Measurements from ENCODE around the gene SH2D3A.

Gene SH2D3A

DNA sequence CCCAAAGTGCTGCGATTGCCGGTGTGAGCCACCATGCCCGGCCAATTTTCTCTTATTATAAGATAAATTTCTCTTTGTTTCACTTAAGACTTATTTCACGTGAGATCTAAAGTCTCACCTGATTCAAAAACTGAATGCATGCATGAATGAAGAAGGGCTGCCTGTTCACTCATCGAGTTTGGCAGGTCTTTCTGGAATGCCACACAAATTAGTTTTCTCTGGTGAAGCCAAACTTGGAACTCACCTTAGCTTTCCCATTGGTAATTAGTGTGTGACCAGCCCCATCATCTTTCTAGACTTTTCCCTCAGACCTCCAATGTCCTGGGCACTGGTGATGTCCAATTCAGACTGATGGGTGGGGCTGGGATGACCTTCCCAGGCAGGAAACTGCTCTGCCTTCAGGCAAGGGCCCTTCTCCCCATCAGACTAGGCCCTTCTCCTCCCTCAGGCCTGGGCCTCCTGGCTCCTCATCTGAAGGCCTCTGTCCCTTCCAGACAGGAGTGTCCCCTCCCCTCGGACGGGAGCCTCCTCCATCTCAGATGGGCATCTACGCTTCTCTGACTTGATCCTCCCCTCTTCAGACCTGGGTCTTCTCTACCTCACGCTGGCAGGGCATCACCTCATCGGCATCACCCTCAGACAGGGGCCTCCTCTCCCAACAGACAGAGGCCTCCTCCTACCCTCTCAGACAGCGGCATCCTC, 61.2 kb downstream of the SH2D3A start:
- DNase-seq (ENCODE audit: low read depth): no peak
